ENCODE data around the gene UGT1A1. TPM values are rescaled to one million over a fixed set of nuclear protein-coding genes. Genes with fewer than 3 reads are reported as not detected.

The UGT1A1 gene
- total RNA-seq, 1 donor from 2014 or later: 0.98 TPM

GRCh38 chr2:233772583-233772982 is 12.5 kb downstream of the UGT1A1 start:
- Histone ChIP-seq H3K9me3 (no peaks in the 10 kb centered on the region), H3K4me3 (no peak overlapping the region), H3K36me3 (no peaks in the 10 kb centered on the region), H3K4me1 (no peaks in the 10 kb centered on the region), H3K27ac (no peak overlapping the region), H3K27me3 (no peaks in the 10 kb centered on the region)
- intact Hi-C loops (cut with DNase I): no loop called here
- TF ChIP-seq POLR2AphosphoS5 (IDR thresholded peaks at IDR 0.05; ENCODE audit: insufficient read depth in 1 of 2, low read depth in 1 of 2): no peak
- TF ChIP-seq CTCF (IDR thresholded peaks at IDR 0.05): no peak
- TF ChIP-seq POLR2A (IDR thresholded peaks at IDR 0.05): no peak
- DNase-seq (ENCODE audit: extremely low spot score in 2 of 2): no peak

- TF ChIP-seq CTCF (IDR thresholded peaks at IDR 0.05) (no peak), POLR2AphosphoS5 (IDR thresholded peaks at IDR 0.05; ENCODE audit: insufficient read depth in 1 of 2, low read depth in 1 of 2) (no peak), POLR2A (IDR thresholded peaks at IDR 0.05) (no peak)
Measured at GRCh38 chr2:233773854-233774253, 13.8 kb downstream of the UGT1A1 start.

GRCh38 chr2:233775414-233775813 is 15.3 kb downstream of the UGT1A1 start:
- H3K4me1 ChIP-seq: no peaks in the 10 kb centered on the region
- no peak for DNase-seq (ENCODE audit: extremely low spot score in 2 of 2)
- H3K4me3 ChIP-seq: no peak overlapping the region
- H3K9me3 ChIP-seq: no peaks in the 10 kb centered on the region
- H3K36me3 ChIP-seq: no peaks in the 10 kb centered on the region
- intact Hi-C loops (cut with DNase I): no loop called here
- H3K27me3 ChIP-seq: no peaks in the 10 kb centered on the region
- H3K27ac ChIP-seq: no peak overlapping the region
- TF ChIP-seq POLR2AphosphoS5 (IDR thresholded peaks at IDR 0.05; ENCODE audit: insufficient read depth in 1 of 2, low read depth in 1 of 2) (no peak), CTCF (IDR thresholded peaks at IDR 0.05) (no peak), POLR2A (IDR thresholded peaks at IDR 0.05) (no peak)

More at GRCh38 chr2:233773854-233774253, 13.8 kb downstream of the UGT1A1 start:
- intact Hi-C loops (cut with DNase I): no loop called here
- no peak for DNase-seq (ENCODE audit: extremely low spot score in 2 of 2)
- H3K27me3 ChIP-seq: no peaks in the 10 kb centered on the region
- H3K27ac ChIP-seq: no peak overlapping the region
- no peaks in the 10 kb centered on the region for H3K4me1 ChIP-seq
- H3K9me3 ChIP-seq: no peaks in the 10 kb centered on the region
- H3K36me3 ChIP-seq: no peaks in the 10 kb centered on the region
- no peak overlapping the region for H3K4me3 ChIP-seq

GRCh38 chr2:233778030-233778429 is 18.0 kb downstream of the UGT1A1 start, which contains the start of gene MROH2A:
TSS of gene MROH2A (plus strand) at chr2:233778330. CDS start at chr2:233779359, 1,029 bp downstream.
- H3K4me3 ChIP-seq: no peak within 1 kb of the TSS
- no peak for TF ChIP-seq POLR2AphosphoS5 (IDR thresholded peaks at IDR 0.05; ENCODE audit: insufficient read depth in 1 of 2, low read depth in 1 of 2)
- no peak for TF ChIP-seq POLR2A (IDR thresholded peaks at IDR 0.05)
- TF ChIP-seq CTCF (IDR thresholded peaks at IDR 0.05): no peak
- H3K27me3 ChIP-seq: no peaks in the 10 kb centered on the region
- DNase-seq (ENCODE audit: extremely low spot score in 2 of 2): no peak
- H3K36me3 ChIP-seq: no peaks in the 10 kb centered on the region
- H3K4me1 ChIP-seq: no peaks in the 10 kb centered on the region
- no peaks in the 10 kb centered on the region for H3K9me3 ChIP-seq
- no peak within 1 kb of the TSS for H3K27ac ChIP-seq
- intact Hi-C loops (cut with DNase I): no loop called here

GRCh38 chr2:233779722-233780121 is 19.7 kb downstream of the UGT1A1 start:
- no peak overlapping the region for H3K27ac ChIP-seq
- H3K36me3 ChIP-seq: no peaks in the 10 kb centered on the region
- no peak overlapping the region for H3K4me3 ChIP-seq
- intact Hi-C loops (cut with DNase I): no loop called here
- H3K27me3 ChIP-seq: no peaks in the 10 kb centered on the region
- TF ChIP-seq CTCF (IDR thresholded peaks at IDR 0.05): no peak
- TF ChIP-seq POLR2AphosphoS5 (IDR thresholded peaks at IDR 0.05; ENCODE audit: insufficient read depth in 1 of 2, low read depth in 1 of 2): no peak
- no peak for TF ChIP-seq POLR2A (IDR thresholded peaks at IDR 0.05)
- DNase-seq (ENCODE audit: extremely low spot score in 2 of 2): no peak
- no peaks in the 10 kb centered on the region for H3K4me1 ChIP-seq
- no peaks in the 10 kb centered on the region for H3K9me3 ChIP-seq

Measured in vagina (tissue), 2 donors.